A172 (cell line): Measurements from ENCODE around the gene P2RX4. TPM values are rescaled to one million over a fixed set of nuclear protein-coding genes. Genes with fewer than 3 reads are reported as not detected.
"Not testable (repeated sequence)": the region's sequence is repeated elsewhere in the genome, so short reads cannot be mapped to it uniquely, and the experiment has no call there.

ENCODE experiments used
- DNase-seq: peaks from one replicate; pipeline ENCODE4 v3.0.0-alpha.2; 2015; ENCODE audit warnings: low spot score
- total RNA-seq: library from RNA; depleted of rRNA; stranded (reverse); fragments of >200 nt; shearing (Covaris generic); gene quantifications from 2 replicates; pipeline ENCODE4 v1.2.3, GENCODE V29; 2014

Gene P2RX4
- total RNA-seq, 1 experiment from 2014 or later = 16.2 TPM

GRCh38 chr12:121188227-121188626 lies 21.7 kb upstream of the P2RX4 start:
- no peak for DNase-seq

GRCh38 chr12:121189131-121189530 lies 20.8 kb upstream of the P2RX4 start:
- DNase-seq = no peak

DNA sequence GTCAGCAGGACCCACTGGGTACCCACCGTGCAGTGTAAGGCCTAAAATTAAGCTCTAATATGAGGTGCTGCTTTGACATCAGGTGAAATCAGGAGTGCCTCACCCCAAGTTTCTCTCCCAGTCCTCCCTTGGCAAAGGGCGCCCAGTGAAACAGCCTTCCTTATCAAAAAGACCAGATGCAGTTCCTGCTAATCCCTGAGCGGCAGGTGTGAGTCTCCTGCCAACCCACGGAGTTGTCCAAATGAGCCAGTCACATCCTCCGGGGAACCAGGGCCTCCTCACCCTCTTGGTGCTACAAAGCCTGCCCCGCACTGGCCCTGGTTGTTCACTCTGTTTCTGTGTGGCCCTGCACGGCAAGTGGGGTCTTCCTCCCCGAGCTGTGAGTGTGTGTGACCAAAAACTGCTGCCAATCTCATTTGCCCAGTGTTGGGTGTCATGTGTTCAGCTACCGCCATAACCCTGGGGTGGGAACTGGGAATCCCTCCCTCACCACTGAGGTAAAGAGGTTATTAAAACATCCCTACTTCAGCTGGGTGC lies 20.2 kb upstream of the P2RX4 start:
- no peak for DNase-seq

DNA sequence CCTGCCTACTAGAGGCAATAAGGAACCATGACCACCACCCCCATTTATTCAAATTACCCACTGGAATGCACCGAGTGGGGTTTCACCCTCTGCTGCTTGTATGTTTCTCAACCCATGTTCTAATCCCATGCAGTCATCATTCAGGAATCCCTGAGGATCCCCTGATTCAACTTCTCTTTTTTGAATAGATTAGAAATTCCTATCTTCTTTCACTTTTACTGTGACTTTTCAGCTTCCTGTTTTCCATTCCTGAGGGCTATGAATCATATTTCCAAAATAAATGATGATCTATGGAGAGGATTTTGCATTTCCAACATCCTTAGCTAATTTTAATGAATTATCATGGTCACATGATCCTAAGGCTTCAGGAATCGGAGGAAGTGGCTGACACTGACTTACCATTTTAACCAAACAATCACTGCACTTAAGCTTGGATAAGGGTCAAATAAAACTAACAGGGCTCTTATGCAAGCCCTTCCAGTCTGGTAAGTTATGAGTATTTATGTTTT lies 19.4 kb upstream of the P2RX4 start:
- DNase-seq = peak; percentile 90

DNA sequence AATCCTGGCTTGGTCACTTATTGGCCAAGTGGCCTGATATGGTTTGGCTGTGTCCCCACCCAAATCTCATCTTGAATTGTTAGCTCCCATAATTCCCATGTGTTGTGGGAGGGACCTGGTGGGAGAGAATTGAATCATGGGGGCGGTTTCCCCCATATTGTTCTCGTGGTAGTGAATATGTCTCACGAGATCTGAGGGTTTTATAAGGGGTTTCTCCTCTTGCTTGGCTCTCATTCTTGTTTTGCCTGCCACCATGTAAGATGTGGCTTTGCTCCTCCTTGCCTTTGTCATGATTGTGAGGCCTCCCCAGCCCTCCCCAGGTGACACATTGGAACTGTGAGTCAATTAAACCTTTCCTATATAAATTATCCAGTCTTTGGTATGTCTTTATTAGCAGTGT lies 18.8 kb upstream of the P2RX4 start:
- DNase-seq = no peak

DNA sequence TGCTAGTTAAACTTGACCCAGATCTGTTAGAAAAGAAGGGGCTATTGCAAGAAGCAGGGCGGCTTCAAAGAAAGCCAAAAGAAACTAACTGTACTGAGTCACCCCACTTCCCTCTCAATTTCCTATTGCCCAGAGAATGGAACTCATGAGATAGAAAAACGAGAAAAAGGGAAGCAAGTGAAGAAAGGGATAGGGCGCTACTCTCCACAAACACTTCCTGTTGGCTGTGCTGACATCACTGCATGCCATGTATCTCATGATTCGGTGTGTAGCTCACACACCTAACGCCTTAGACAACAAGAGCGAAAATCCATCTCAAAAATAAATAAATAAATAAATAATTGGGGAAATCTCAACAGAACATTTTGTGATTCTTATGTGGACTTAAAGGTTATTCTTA lies 13.0 kb upstream of the P2RX4 start:
- no peak for DNase-seq

DNA sequence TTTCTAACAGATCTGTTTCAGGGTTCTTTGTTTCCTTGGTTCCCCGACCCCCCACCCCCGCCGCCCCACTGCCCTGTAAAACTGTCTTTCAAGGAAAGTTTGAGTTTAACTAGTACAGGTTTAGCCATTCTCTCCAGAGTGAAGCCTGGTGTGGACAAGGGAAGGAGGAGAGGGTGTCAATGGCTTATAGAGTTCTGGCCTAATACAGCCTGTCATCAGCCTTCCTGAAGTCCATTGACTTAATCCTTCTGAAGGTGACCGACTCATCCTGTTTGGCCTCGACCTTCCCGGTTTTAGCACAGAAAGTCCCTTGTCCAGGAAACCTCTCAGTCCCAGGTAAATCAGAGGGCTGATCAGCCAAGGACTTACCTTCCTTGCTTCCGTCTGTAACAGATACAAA lies 11.0 kb upstream of the P2RX4 start:
- DNase-seq = no peak

GRCh38 chr12:121201140-121201539 lies 8.8 kb upstream of the P2RX4 start:
- not testable (repeated sequence) for DNase-seq

- DNase-seq = no peak
Observed at GRCh38 chr12:121202407-121203355, 7.2 kb upstream of the P2RX4 start.

DNA sequence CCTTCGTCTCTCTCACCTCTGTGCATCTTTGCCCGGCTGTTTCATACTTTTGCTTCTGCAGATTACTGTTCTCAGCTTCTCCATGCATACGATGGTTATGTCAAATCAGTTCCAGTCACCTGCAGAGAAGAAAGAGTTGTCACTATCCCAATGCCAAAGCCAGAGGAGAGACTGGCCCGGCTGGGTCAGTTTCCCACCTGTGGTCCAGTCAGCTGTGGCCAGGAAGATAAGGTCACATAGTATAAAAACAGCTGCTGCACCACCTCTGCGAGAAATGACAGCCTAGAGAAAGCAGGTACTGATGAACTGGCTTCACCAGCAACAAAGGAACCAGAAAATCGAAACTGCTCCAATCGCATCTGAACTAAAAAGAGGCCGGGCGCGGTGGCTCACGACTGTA lies 6.4 kb upstream of the P2RX4 start:
- no peak for DNase-seq

- no peak for DNase-seq
Observed at GRCh38 chr12:121205491-121205890, 4.4 kb upstream of the P2RX4 start.

GRCh38 chr12:121208571-121208970 lies 1.4 kb upstream of the P2RX4 start:
- DNase-seq = not testable (repeated sequence)

DNA sequence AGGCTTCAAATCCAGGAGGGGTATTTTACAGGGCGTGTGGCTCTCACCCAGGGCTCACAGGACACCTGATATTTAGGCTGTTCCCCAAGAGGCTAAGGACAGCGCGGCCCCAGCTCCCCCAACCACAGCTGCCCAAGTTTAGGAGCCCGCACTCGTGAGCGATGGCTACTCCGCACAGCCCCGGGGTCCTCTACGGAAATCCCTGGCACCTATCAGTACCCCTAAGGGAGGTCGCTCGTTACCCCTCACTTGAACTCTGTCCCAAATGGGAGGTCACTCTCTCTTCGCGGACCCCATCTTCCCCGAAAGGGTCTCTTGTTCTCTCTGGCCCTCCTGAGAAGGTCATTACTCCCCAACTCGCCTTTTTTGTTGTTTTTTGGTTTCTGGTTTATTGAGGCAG lies 708 bp upstream of the P2RX4 start:
- no peak for DNase-seq

DNA sequence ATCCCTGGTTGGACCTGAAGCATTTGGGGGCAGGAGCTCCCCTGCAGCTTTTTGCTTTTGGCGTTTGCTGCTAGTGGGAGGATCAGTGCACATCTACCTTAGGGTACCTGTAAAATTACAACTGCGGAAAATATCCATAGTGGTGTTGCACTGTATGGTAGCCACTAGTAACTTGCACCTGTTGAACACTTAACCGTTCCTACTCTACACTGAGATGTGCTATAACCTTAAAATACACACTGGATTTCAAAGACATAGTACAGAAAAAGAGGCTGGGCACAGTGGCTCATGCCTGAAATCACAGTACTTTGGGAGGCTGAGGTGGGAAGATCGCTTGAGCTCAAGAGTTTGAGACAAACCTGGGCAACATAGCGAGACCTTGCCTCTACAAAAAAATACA lies 2.9 kb downstream of the P2RX4 start:
- DNase-seq = no peak

DNA sequence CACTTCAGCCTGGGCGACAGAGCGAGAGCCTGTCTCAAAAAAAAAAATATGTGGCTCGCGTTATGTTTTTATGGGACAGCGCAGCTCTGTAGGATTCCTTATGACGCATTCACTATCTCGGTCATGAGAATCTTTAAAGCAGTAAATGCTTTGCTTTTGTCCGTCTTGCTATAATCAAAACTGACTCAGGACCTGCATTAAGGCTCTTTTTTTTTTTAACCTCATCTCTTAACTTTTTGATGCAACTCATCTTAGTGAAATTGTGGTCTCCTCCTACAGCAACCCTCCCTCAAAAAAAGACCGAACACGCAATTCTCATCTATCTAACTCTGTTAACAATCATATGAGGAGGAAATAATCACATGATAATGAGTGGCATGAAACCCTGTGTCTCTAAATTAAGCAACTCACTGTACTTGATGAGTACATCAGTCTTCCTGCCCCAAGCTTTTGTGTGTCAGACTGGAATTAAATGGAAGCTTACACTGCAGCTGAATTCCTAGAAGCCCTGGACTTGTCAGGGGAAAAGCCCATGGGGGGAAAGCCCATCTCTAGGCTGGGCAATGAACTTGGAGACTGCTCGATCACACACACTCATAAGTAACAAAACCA lies 4.3 kb downstream of the P2RX4 start:
- peak; percentile 58 for DNase-seq

GRCh38 chr12:121214855-121215745 lies 5.2 kb downstream of the P2RX4 start:
- peak; percentile 97 for DNase-seq

DNA sequence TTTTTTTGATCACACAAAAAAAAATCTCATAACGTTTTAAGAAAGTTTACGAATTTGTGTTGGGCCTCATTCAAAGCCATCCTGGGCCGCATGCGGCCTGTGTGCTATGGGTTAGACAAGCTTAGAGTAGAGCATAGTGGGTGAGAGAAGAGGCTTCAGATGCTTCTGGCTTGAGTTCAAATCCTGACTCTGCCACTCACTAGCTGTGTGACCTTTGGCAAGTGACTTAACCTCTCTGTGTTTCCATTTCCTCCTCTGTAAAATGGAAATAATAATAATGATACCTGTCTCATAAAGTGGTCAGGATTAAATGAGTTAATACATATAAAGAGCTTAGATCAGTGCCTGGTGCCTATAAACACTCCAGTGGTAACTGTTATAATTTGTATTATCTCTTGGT lies 6.2 kb downstream of the P2RX4 start:
- DNase-seq = no peak

DNA sequence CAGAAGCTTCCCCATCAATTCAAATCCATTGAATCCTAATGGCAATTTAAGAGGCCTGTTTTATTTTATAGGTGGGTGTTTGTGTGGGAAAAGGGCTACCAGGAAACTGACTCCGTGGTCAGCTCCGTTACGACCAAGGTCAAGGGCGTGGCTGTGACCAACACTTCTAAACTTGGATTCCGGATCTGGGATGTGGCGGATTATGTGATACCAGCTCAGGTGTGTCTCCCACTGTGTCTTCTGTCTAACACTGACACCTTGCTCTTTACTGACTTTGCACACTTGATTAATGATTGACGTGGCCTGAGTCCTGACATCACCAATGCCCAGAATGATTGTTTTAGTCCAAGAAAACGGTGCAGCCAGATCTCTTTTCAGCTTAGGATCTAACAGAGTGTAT lies 7.1 kb downstream of the P2RX4 start:
- DNase-seq = peak; percentile 28

GRCh38 chr12:121217761-121218160 lies 7.8 kb downstream of the P2RX4 start:
- DNase-seq = no peak

DNA sequence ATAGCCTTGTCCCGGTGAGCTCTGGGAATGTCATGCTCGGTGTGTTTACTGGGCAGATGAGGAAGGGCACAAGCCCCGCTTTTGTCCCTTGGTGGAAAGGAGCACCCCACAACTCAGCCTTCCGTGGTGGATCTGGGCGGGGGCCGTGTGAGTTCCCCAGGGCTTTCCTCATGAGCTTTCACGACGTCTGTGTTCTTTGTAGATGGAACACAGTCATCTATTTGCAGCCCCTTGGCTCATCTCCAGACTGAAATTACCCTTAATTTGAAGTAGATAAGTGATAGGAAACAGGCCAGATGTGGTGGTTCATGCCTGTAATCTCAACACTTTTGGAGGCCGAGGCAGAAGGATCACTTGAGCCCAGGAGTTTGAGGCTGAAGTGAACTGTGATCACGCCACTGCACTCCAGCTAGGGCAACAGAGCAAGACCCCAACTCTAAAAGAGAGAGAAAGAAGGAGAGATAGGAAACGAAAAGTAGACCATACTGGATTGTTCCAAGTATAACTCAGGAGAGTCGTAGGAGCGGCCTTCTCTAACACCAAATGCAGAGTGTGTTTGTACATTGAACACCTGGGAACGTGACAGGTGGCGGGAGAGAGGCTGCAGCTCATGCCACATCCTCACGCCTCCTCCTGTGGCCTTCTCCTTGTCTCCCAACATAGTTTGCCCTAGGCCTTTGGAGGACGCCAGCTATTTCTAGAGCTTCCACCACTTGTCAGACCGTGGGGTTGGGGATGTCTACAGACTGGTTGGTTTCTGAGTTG lies 8.8 kb downstream of the P2RX4 start:
- no peak for DNase-seq
